NT2/D1 (cell line): ENCODE data around the gene GBX1.

ENCODE experiments used
- DNase-seq: peaks from one replicate; pipeline ENCODE4 v3.0.0-alpha.2; 2011; ENCODE audit warnings: low read depth, low spot score
- H3K27me3 ChIP-seq: 2 replicates; pipeline ENCODE4 v1.6.0; 2011; ENCODE audit warnings: mild to moderate bottlenecking; ENCODE audit not compliant: insufficient read length, insufficient read depth
- H3K36me3 ChIP-seq: 2 replicates; pipeline ENCODE4 v1.6.1; 2011; ENCODE audit warnings: mild to moderate bottlenecking, low read length, mixed read lengths; ENCODE audit not compliant: insufficient read depth, insufficient read length
- H3K4me1 ChIP-seq: 2 replicates; pipeline ENCODE4 v1.5.1; 2011; ENCODE audit not compliant: insufficient read depth, insufficient read length
- H3K4me3 ChIP-seq: 2 replicates; pipeline ENCODE4 v1.5.1; 2011; ENCODE audit warnings: low read depth; ENCODE audit not compliant: insufficient read length
- H3K9ac ChIP-seq: 2 replicates; pipeline ENCODE4 v1.6.0; 2011; ENCODE audit warnings: low read depth; ENCODE audit not compliant: insufficient read length
- H3K9me3 ChIP-seq: 2 replicates; pipeline ENCODE4 v1.5.1; 2011; ENCODE audit warnings: mild to moderate bottlenecking, low read length; ENCODE audit not compliant: insufficient read depth
- SUZ12 ChIP-seq: IDR thresholded peaks from 2 replicates; pipeline ENCODE4 v1.6.1; 2011; ENCODE audit not compliant: insufficient read length, insufficient read depth; ENCODE audit errors: extremely low read depth
- YY1 ChIP-seq: IDR thresholded peaks from 2 replicates; pipeline ENCODE4 v1.6.1; 2011; ENCODE audit not compliant: insufficient read length, insufficient read depth
- ZNF274 ChIP-seq: IDR thresholded peaks from 2 replicates; pipeline ENCODE4 v1.6.1; 2011; ENCODE audit warnings: mild to moderate bottlenecking, low read depth, low read length

The GBX1 gene

DNA sequence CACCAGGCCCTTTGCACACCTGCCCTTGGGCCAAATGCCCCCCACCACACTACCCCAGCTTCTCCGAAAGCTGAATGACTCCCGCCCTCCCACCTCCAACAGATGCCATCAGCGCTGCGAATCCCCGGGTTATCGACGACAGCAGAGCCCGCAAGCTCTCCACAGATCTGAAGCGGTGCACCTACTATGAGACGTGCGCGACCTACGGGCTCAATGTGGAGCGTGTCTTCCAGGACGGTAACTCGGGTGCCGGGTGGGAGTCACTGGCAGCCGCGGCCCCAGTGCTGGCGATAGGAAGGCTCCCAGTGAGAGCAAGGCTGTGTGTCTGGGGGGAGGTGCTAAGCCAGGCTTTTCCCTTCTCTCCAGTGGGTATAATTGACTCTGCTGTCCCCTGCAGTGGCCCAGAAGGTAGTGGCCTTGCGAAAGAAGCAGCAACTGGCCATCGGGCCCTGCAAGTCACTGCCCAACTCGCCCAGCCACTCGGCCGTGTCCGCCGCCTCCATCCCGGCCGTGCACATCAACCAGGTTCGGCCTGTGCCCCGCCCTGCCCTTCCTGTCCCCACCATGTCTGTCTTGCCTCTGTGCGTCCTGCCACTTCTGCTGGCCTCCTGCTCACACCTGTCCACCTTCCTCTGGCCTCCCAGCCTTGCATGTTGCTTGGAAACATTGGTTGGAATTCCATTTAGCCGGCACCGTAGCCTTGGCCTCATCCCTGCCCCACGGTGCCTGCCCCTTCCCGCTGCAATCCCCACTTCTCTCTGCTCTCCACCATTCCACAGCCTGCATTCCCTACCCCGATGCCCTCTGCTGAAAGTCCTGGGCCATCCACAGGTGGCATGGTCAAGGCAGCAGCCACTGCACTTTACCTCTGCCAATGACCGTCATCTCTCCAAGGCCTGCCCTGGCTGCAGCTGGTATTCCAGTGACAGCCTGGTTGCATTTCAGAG, 49.1 kb downstream of the GBX1 start:
- H3K4me3 ChIP-seq: no peak overlapping the region

DNA sequence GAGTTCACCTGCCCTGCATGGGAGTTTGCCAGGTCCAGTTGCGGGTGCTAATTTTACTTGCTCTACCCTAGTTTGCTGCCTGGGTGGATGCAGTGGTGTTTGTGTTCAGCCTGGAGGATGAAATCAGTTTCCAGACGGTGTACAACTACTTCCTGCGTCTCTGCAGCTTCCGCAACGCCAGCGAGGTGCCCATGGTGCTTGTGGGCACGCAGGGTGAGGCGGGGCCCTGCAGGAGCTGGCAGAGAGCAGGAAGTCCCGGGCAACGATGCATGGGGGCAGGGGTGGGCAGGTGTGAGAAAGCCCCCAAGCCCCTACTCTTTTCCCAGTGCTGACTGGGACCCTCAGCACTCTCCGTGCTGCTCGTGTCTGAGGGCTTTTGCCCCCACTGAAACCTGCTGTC, 49.9 kb downstream of the GBX1 start:
- H3K4me1 ChIP-seq: peaks cover 17% of the 10 kb centered on the region
- DNase-seq: no peak
- no peak overlapping the region for H3K4me3 ChIP-seq
- H3K36me3 ChIP-seq: peaks cover 61% of the 10 kb centered on the region
- no peaks in the 10 kb centered on the region for H3K27me3 ChIP-seq
- TF ChIP-seq SUZ12 (no peak), YY1 (no peak), ZNF274 (no peak)
- no peak overlapping the region for H3K9ac ChIP-seq
- no peaks in the 10 kb centered on the region for H3K9me3 ChIP-seq

More for the DNA sequence above, 49.1 kb downstream of the GBX1 start:
- Histone ChIP-seq H3K4me1 (peaks cover 13% of the 10 kb centered on the region), H3K36me3 (peaks cover 69% of the 10 kb centered on the region), H3K9ac (no peak overlapping the region), H3K9me3 (peaks cover 4% of the 10 kb centered on the region; the same call in 1 of the 2 replicates), H3K27me3 (no peaks in the 10 kb centered on the region)
- no peak for DNase-seq
- no peak for TF ChIP-seq ZNF274
- TF ChIP-seq SUZ12: no peak
- no peak for TF ChIP-seq YY1

DNA sequence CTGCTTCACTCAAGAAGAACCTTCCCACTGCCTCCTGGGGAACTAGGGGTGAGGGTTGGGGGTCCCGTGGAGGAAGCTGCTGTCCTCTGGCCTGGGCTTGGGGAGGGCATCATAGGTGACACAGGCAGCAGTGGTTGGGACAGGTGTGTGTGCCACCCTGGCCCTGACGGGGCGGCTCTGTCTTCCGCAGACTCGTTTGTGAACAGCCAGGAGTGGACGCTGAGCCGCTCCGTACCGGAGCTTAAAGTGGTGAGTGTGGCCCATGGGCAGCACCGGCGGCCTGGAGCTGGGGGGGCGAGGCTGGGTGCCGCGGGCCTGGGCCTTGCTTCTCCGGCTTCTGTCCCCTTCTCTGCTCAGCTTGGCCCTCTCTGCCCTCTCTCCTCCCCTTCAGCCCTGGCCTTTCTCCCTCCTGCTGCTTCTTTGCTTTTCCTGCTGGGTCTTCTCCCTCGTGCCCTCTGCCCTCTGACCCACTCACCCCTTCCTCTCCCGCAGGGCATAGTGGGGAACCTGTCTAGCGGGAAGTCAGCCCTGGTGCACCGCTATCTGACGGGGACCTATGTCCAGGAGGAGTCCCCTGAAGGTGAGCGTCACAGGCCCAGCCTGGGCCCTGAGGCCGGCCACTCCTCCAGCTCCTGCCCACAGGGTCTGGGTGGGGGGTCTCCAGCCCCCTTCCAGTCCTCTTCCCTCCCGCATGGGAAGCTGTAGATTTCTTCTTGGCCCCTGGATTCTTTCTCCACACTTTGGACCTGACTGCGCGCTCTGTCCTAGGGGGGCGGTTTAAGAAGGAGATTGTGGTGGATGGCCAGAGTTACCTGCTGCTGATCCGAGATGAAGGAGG, 50.7 kb downstream of the GBX1 start:
- DNase-seq: no peak
- Histone ChIP-seq H3K36me3 (peaks cover 55% of the 10 kb centered on the region), H3K4me3 (no peak overlapping the region), H3K9me3 (no peaks in the 10 kb centered on the region), H3K27me3 (no peaks in the 10 kb centered on the region), H3K9ac (peak overlapping the region; percentile 59), H3K4me1 (peaks cover 17% of the 10 kb centered on the region)
- no peak for TF ChIP-seq ZNF274
- no peak for TF ChIP-seq SUZ12
- TF ChIP-seq YY1: no peak

DNA sequence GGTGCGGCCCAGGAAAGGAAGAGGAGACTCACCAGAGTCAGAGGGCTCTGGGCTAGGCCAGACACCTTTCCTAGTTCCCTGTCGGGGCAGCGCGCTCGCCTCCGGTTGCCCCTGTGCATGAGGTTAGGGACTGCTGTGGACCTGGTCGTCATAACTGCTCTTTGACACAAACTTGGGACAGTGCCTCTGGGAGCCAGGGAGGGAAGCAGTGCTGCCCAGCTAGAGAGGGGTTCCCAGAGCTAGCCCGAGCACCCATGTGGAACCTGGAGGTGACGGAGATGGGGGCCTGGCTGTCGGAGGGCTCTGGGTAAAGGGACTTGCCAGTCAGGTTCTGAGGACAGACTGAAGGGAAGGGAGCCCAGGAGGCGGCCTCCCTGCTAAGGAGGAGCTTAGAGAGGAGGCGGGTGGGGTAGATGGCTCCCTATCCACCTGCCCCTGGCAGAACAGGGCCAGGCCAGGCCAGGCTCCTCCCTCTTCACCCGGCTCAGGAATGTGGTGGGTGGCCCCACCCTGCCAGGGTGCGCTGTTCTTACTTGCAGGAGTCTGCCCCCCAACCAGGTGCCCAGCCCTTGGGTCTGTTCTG, 51.6 kb downstream of the GBX1 start:
- peak overlapping the region; percentile 59 for H3K9ac ChIP-seq
- peaks cover 46% of the 10 kb centered on the region for H3K36me3 ChIP-seq
- H3K27me3 ChIP-seq: no peaks in the 10 kb centered on the region
- DNase-seq: no peak
- peak overlapping the region; percentile 40 for H3K4me3 ChIP-seq
- peaks cover 18% of the 10 kb centered on the region for H3K4me1 ChIP-seq
- TF ChIP-seq YY1 (no peak), SUZ12 (no peak), ZNF274 (no peak)
- H3K9me3 ChIP-seq: no peaks in the 10 kb centered on the region

DNA sequence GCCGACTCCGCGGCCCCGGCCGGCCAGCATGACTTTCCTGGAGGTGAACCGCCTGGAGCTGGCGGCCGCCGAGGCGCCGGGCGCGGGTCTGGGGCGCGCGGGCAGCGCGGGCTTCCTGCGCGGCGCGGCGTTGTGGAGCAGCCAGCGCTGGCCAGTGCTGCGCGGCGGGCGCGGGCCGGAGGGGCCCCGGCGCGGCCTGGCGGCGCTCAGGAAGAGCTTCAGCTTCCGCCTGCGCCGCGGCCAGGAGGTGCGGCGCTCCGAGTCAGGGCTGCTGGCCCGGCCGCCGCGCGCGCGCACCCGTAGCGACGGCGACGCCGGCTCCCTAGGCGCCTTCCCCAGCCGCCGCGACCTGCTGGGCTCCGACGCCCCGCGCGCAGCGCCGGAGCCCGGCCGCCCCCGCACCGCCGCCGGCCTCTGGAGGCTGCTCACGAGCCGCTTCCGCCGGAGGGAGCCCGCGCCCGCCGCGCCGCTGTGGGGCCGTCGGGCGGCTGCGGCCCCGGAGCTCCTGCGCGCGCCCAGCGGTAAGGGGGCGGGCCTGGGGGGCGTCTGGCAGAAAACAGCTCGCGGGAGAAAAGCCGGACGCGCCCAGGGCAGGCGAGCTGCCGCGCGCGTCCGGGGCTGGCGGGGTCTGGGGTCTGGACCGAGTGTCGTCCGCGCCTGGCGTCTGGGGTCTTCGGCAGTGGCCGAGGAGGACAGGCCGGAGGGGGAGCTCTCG, 52.2 kb downstream of the GBX1 start:
- peak overlapping the region; percentile 76 for H3K9ac ChIP-seq
- peak overlapping the region; percentile 40 for H3K4me3 ChIP-seq
- peaks cover 39% of the 10 kb centered on the region for H3K36me3 ChIP-seq
- TF ChIP-seq YY1 (no peak), SUZ12 (no peak), ZNF274 (no peak)
- no peak for DNase-seq
- no peaks in the 10 kb centered on the region for H3K27me3 ChIP-seq
- H3K9me3 ChIP-seq: no peaks in the 10 kb centered on the region
- peaks cover 24% of the 10 kb centered on the region for H3K4me1 ChIP-seq

DNA sequence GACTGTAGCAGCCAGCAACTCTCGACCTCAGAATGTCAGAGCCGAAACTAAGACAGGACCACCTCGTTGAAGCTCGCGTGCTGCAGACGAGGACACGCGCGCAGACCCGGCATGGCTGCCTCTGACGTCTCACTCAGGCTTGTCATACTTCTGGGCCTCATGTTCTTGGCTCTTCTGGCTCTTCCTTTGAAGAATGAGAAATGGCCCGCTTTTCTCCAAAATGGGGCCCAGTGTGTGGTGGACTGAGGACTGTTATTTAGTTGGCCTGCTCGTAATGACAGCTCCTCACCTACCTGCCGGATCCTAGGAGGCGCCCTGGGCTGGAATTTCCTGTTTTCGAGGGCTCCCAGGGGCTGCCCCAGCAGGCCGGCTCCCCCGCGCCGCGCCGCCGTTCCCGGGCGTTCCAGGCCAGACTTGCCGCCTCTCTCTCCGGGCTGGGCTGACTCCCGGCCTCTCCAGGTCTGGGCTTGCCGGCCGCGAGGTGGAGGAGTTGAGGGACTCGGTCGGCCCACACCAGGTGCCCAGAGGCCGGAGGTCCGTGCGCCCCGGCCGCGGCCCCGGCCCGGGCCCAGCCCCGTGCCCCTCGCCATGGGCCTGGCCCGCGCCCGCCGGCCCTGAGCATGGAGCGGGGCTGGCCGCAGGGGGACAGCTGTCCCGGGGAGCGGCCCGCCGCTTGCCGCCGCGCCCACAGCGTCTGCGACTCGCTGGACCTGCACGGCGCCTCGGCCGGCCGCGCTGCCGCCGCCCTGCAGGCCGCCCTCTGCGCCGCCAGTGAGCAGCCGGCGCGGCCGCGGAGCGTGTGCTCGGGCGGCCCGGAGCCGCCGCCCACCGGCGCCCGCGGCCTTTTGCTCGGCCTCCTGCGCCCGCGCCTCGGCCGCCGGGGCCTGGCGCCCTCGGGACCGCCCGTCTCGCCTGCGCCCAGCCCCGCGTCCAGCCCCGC, 53.1 kb downstream of the GBX1 start:
- Histone ChIP-seq H3K4me3 (peak overlapping the region; percentile 40), H3K4me1 (peaks cover 23% of the 10 kb centered on the region), H3K36me3 (peaks cover 31% of the 10 kb centered on the region), H3K9me3 (no peaks in the 10 kb centered on the region), H3K27me3 (no peaks in the 10 kb centered on the region), H3K9ac (peak overlapping the region; percentile 76)
- DNase-seq: no peak
- no peak for TF ChIP-seq YY1
- no peak for TF ChIP-seq SUZ12
- no peak for TF ChIP-seq ZNF274
